HEK293 (cell line): Measurements from ENCODE around the gene AP3B2.

Experiments
- BCL11B ChIP-seq: fragments of 450-650 bp; formaldehyde crosslinking; IDR thresholded peaks from 2 replicates; pipeline ENCODE4 v1.5.1; 2016; ENCODE audit warnings: low read depth, missing biosample characterization, missing genetic modification characterization
- EGR2 ChIP-seq: fragments of 450-650 bp; formaldehyde crosslinking; IDR thresholded peaks from 2 replicates; pipeline ENCODE4 v1.5.1; 2016; ENCODE audit warnings: low read depth, missing biosample characterization, missing genetic modification characterization
- GLI4 ChIP-seq: fragments of 450-650 bp; formaldehyde crosslinking; IDR thresholded peaks from 2 replicates; pipeline ENCODE4 v1.5.1; 2016; ENCODE audit warnings: missing biosample characterization, missing genetic modification characterization
- PRDM1 ChIP-seq: fragments of 450-650 bp; formaldehyde crosslinking; IDR thresholded peaks from 2 replicates; pipeline ENCODE4; 2016; ENCODE audit warnings: missing biosample characterization, missing genetic modification characterization
- REPIN1 ChIP-seq: fragments of 450-650 bp; formaldehyde crosslinking; IDR thresholded peaks from 2 replicates; pipeline ENCODE4 v1.5.1; 2017; ENCODE audit warnings: missing biosample characterization, missing genetic modification characterization, low read depth
- ZBTB1 ChIP-seq: fragments of 450-650 bp; formaldehyde crosslinking; IDR thresholded peaks from 2 replicates; pipeline ENCODE4 v1.5.1; 2016; ENCODE audit warnings: missing biosample characterization, missing genetic modification characterization
- ZNF138 ChIP-seq: fragments of 450-650 bp; formaldehyde crosslinking; IDR thresholded peaks from 2 replicates; pipeline ENCODE4 v1.5.1; 2016; ENCODE audit warnings: missing biosample characterization, missing genetic modification characterization, borderline replicate concordance
- ZNF184 ChIP-seq: fragments of 450-650 bp; IDR thresholded peaks from 2 replicates; pipeline ENCODE4 v1.5.1; 2018; ENCODE audit warnings: missing biosample characterization, mild to moderate bottlenecking, missing genetic modification characterization
- ZNF350 ChIP-seq: fragments of 450-650 bp; formaldehyde crosslinking; IDR thresholded peaks from 2 replicates; pipeline ENCODE4 v1.5.0; 2017; ENCODE audit warnings: missing biosample characterization, mild to moderate bottlenecking, missing genetic modification characterization
- ZNF48 ChIP-seq: fragments of 450-650 bp; formaldehyde crosslinking; IDR thresholded peaks from 2 replicates; pipeline ENCODE4 v1.5.1; 2016; ENCODE audit warnings: missing biosample characterization, missing genetic modification characterization
- ZNF544 ChIP-seq: fragments of 450-650 bp; formaldehyde crosslinking; IDR thresholded peaks from 2 replicates; pipeline ENCODE4 v1.5.0; 2017; ENCODE audit warnings: missing biosample characterization, missing genetic modification characterization
- ZNF558 ChIP-seq: fragments of 450-650 bp; formaldehyde crosslinking; IDR thresholded peaks from 2 replicates; pipeline ENCODE4 v1.5.1; 2016; ENCODE audit warnings: missing biosample characterization, missing genetic modification characterization
- ZNF561 ChIP-seq: fragments of 450-650 bp; IDR thresholded peaks from 2 replicates; pipeline ENCODE4 v1.5.1; 2018; ENCODE audit warnings: missing biosample characterization, missing genetic modification characterization, borderline replicate concordance
- ZNF571 ChIP-seq: fragments of 450-650 bp; formaldehyde crosslinking; IDR thresholded peaks from 2 replicates; pipeline ENCODE4 v1.5.0; 2017; ENCODE audit warnings: missing biosample characterization, missing genetic modification characterization
- ZNF621 ChIP-seq: fragments of 450-650 bp; formaldehyde crosslinking; IDR thresholded peaks from 2 replicates; pipeline ENCODE4 v1.5.1; 2017; ENCODE audit warnings: missing biosample characterization, missing genetic modification characterization
- ZNF768 ChIP-seq: fragments of 450-650 bp; formaldehyde crosslinking; IDR thresholded peaks from 2 replicates; pipeline ENCODE4 v1.5.1; 2018; ENCODE audit warnings: missing biosample characterization, mild to moderate bottlenecking, missing genetic modification characterization
- TF ChIP-seq, protein P1 (sequence below): fragments of 450-650 bp; formaldehyde crosslinking; IDR thresholded peaks from 2 replicates; pipeline ENCODE4 v1.5.1; 2016; ENCODE audit warnings: missing biosample characterization, missing genetic modification characterization, low read depth
- TF ChIP-seq, protein P2 (sequence below): fragments of 450-650 bp; formaldehyde crosslinking; IDR thresholded peaks from 2 replicates; pipeline ENCODE4 v1.5.1; 2016; ENCODE audit warnings: missing biosample characterization, missing genetic modification characterization, borderline replicate concordance
- TF ChIP-seq, protein P3 (sequence below): fragments of 450-650 bp; IDR thresholded peaks from 2 replicates; pipeline ENCODE4 v1.5.1; 2018; ENCODE audit warnings: missing biosample characterization, missing genetic modification characterization
- TF ChIP-seq, protein P4 (sequence below): fragments of 450-650 bp; formaldehyde crosslinking; IDR thresholded peaks from 2 replicates; pipeline ENCODE4 v1.5.1; 2016; ENCODE audit warnings: missing biosample characterization, missing genetic modification characterization
- TF ChIP-seq, protein P5 (sequence below): fragments of 450-650 bp; formaldehyde crosslinking; IDR thresholded peaks from 2 replicates; pipeline ENCODE4 v1.5.1; 2016; ENCODE audit warnings: missing biosample characterization, missing genetic modification characterization

AP3B2 gene

DNA sequence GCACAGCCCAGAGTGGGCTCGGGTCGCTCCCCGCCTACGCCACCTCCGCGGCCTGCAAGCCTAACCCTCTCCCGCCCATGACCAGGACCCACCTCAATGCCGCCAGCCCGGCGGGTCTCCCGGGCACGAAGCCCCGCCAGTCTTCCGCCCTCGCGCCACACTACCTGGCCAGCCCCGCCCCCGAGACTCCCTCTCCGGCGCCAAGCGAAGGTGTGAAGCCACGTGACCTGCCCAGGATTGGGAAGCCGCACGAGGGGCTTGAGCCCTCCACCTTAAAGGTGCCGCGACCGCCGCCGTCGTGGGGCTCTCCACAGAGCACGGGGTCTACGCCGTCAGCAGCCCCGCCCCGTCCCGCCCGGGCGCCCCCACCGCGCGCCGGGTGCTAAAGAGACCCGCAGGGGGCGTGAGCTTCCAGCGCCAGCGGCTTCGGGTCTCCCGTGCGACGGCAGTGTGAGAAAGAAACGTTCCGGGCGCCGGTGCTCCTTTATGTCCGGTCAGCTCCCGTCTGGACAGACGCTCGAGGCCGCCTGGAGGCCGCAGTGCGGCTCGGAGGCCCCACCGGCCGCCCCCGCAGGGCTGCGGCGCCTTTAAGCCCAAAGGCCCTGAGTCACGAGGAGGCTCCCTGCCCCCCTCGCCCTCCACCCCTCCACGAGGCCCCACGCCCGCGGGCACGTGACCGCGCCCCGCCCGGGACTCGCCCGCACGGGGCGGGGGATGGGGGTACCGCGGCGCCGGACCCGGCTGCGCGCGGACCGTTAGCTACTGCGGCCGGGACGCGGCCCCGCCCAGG is 62.4 kb downstream of the AP3B2 start, which contains the start of gene CPEB1 (continued):
- TF ChIP-seq, protein P1, sequence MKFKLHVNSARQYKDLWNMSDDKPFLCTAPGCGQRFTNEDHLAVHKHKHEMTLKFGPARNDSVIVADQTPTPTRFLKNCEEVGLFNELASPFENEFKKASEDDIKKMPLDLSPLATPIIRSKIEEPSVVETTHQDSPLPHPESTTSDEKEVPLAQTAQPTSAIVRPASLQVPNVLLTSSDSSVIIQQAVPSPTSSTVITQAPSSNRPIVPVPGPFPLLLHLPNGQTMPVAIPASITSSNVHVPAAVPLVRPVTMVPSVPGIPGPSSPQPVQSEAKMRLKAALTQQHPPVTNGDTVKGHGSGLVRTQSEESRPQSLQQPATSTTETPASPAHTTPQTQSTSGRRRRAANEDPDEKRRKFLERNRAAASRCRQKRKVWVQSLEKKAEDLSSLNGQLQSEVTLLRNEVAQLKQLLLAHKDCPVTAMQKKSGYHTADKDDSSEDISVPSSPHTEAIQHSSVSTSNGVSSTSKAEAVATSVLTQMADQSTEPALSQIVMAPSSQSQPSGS (tag by site-specific recombination), result no peak
- no peak for TF ChIP-seq ZNF558
- TF ChIP-seq ZNF571 (tag by site-specific recombination), result no peak
- TF ChIP-seq, protein P2, sequence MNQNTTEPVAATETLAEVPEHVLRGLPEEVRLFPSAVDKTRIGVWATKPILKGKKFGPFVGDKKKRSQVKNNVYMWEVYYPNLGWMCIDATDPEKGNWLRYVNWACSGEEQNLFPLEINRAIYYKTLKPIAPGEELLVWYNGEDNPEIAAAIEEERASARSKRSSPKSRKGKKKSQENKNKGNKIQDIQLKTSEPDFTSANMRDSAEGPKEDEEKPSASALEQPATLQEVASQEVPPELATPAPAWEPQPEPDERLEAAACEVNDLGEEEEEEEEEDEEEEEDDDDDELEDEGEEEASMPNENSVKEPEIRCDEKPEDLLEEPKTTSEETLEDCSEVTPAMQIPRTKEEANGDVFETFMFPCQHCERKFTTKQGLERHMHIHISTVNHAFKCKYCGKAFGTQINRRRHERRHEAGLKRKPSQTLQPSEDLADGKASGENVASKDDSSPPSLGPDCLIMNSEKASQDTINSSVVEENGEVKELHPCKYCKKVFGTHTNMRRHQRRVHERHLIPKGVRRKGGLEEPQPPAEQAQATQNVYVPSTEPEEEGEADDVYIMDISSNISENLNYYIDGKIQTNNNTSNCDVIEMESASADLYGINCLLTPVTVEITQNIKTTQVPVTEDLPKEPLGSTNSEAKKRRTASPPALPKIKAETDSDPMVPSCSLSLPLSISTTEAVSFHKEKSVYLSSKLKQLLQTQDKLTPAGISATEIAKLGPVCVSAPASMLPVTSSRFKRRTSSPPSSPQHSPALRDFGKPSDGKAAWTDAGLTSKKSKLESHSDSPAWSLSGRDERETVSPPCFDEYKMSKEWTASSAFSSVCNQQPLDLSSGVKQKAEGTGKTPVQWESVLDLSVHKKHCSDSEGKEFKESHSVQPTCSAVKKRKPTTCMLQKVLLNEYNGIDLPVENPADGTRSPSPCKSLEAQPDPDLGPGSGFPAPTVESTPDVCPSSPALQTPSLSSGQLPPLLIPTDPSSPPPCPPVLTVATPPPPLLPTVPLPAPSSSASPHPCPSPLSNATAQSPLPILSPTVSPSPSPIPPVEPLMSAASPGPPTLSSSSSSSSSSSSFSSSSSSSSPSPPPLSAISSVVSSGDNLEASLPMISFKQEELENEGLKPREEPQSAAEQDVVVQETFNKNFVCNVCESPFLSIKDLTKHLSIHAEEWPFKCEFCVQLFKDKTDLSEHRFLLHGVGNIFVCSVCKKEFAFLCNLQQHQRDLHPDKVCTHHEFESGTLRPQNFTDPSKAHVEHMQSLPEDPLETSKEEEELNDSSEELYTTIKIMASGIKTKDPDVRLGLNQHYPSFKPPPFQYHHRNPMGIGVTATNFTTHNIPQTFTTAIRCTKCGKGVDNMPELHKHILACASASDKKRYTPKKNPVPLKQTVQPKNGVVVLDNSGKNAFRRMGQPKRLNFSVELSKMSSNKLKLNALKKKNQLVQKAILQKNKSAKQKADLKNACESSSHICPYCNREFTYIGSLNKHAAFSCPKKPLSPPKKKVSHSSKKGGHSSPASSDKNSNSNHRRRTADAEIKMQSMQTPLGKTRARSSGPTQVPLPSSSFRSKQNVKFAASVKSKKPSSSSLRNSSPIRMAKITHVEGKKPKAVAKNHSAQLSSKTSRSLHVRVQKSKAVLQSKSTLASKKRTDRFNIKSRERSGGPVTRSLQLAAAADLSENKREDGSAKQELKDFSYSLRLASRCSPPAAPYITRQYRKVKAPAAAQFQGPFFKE (tag by site-specific recombination), result no peak
- TF ChIP-seq ZNF621 (tag by site-specific recombination), result no peak
- no peak for TF ChIP-seq BCL11B (tag by site-specific recombination)
- no peak for TF ChIP-seq GLI4 (tag by site-specific recombination)
- TF ChIP-seq ZBTB1, result no peak
- TF ChIP-seq, protein P3, sequence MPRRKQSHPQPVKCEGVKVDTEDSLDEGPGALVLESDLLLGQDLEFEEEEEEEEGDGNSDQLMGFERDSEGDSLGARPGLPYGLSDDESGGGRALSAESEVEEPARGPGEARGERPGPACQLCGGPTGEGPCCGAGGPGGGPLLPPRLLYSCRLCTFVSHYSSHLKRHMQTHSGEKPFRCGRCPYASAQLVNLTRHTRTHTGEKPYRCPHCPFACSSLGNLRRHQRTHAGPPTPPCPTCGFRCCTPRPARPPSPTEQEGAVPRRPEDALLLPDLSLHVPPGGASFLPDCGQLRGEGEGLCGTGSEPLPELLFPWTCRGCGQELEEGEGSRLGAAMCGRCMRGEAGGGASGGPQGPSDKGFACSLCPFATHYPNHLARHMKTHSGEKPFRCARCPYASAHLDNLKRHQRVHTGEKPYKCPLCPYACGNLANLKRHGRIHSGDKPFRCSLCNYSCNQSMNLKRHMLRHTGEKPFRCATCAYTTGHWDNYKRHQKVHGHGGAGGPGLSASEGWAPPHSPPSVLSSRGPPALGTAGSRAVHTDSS (tag by site-specific recombination), result no peak
- TF ChIP-seq, protein P4, sequence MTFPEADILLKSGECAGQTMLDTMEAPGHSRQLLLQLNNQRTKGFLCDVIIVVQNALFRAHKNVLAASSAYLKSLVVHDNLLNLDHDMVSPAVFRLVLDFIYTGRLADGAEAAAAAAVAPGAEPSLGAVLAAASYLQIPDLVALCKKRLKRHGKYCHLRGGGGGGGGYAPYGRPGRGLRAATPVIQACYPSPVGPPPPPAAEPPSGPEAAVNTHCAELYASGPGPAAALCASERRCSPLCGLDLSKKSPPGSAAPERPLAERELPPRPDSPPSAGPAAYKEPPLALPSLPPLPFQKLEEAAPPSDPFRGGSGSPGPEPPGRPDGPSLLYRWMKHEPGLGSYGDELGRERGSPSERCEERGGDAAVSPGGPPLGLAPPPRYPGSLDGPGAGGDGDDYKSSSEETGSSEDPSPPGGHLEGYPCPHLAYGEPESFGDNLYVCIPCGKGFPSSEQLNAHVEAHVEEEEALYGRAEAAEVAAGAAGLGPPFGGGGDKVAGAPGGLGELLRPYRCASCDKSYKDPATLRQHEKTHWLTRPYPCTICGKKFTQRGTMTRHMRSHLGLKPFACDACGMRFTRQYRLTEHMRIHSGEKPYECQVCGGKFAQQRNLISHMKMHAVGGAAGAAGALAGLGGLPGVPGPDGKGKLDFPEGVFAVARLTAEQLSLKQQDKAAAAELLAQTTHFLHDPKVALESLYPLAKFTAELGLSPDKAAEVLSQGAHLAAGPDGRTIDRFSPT, result no peak
- TF ChIP-seq ZNF561, result peak; percentile 52; the same call in 1 of the 2 replicates
- TF ChIP-seq EGR2 (tag by site-specific recombination), result peak; percentile 4
- no peak for TF ChIP-seq PRDM1
- TF ChIP-seq ZNF48 (tag by site-specific recombination), result no peak
- no peak for TF ChIP-seq ZNF768 (tag by site-specific recombination)
- TF ChIP-seq ZNF184, result no peak
- TF ChIP-seq REPIN1 (tag by site-specific recombination), result no peak
- TF ChIP-seq ZNF350 (tag by site-specific recombination), result no peak
- no peak for TF ChIP-seq ZNF544 (tag by site-specific recombination)
- TF ChIP-seq, protein P5, sequence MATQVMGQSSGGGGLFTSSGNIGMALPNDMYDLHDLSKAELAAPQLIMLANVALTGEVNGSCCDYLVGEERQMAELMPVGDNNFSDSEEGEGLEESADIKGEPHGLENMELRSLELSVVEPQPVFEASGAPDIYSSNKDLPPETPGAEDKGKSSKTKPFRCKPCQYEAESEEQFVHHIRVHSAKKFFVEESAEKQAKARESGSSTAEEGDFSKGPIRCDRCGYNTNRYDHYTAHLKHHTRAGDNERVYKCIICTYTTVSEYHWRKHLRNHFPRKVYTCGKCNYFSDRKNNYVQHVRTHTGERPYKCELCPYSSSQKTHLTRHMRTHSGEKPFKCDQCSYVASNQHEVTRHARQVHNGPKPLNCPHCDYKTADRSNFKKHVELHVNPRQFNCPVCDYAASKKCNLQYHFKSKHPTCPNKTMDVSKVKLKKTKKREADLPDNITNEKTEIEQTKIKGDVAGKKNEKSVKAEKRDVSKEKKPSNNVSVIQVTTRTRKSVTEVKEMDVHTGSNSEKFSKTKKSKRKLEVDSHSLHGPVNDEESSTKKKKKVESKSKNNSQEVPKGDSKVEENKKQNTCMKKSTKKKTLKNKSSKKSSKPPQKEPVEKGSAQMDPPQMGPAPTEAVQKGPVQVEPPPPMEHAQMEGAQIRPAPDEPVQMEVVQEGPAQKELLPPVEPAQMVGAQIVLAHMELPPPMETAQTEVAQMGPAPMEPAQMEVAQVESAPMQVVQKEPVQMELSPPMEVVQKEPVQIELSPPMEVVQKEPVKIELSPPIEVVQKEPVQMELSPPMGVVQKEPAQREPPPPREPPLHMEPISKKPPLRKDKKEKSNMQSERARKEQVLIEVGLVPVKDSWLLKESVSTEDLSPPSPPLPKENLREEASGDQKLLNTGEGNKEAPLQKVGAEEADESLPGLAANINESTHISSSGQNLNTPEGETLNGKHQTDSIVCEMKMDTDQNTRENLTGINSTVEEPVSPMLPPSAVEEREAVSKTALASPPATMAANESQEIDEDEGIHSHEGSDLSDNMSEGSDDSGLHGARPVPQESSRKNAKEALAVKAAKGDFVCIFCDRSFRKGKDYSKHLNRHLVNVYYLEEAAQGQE (tag by site-specific recombination), result no peak
- TF ChIP-seq ZNF138, result no peak
